HG02610 (cell line): Measurements from ENCODE around the gene RIT2.

Experiments used
- ATAC-seq: cut with Tn5 transposase; IDR thresholded peaks from one replicate; pipeline ENCODE4 v1.9.1; 2021; ENCODE audit warnings: mild to moderate bottlenecking, moderate library complexity; ENCODE audit not compliant: unreplicated experiment

The RIT2 gene

DNA sequence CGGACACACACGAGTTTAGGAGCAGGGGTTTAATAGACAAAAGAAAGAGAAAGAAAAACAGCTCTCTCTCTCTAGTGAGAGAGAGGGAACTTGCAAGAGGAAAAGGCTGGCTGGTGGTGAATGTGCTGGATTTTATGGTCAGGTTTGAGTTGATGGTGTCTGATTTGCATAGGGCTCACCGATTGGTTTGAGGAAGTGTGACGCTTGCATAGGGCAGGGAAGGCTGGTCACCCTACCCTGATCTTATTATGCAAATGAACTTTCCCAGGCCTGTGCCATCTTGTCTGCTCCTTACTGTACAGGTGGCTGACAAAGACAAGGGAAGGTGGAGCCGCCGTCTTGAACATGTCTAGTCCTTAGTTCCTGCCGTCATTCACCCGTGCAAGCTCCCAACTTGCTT is 408.9 kb downstream of the RIT2 start:
- ATAC-seq: no peak

DNA sequence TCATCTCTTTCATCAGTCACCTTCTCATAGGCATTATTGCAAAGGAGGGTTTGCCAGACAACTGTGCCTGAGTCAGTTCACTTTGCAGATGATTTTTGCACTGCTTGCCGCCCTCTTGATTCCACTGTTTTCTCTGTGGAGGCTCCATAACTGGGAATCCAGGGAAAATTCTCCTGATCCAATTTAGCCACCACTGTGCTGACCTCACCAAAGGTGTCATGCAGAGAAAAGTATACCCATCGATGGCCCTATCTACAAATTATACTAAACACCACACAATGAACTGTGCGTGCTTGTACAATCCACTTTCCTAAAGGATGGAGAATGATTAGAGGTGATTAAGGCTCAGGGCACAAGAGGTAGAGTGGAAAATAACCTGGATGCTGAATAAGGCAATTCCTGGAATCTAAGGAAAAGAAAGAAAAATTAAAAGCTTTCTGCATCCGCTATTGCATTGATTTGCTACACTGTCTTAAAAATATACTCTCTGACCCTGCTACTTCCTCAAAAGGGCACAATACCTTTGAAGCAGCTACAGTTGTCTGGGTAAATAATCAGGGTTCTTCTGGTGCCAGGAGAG is 409.4 kb downstream of the RIT2 start:
- ATAC-seq: no peak
